SIG-M5 (cell line): Measurements from ENCODE around the gene OGFR.

Source experiments
- DNase-seq: peaks from one replicate; lab custom pipeline; 2025; lab: John Stamatoyannopoulos, UW

Gene OGFR, protein sequence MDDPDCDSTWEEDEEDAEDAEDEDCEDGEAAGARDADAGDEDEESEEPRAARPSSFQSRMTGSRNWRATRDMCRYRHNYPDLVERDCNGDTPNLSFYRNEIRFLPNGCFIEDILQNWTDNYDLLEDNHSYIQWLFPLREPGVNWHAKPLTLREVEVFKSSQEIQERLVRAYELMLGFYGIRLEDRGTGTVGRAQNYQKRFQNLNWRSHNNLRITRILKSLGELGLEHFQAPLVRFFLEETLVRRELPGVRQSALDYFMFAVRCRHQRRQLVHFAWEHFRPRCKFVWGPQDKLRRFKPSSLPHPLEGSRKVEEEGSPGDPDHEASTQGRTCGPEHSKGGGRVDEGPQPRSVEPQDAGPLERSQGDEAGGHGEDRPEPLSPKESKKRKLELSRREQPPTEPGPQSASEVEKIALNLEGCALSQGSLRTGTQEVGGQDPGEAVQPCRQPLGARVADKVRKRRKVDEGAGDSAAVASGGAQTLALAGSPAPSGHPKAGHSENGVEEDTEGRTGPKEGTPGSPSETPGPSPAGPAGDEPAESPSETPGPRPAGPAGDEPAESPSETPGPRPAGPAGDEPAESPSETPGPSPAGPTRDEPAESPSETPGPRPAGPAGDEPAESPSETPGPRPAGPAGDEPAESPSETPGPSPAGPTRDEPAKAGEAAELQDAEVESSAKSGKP

DNA sequence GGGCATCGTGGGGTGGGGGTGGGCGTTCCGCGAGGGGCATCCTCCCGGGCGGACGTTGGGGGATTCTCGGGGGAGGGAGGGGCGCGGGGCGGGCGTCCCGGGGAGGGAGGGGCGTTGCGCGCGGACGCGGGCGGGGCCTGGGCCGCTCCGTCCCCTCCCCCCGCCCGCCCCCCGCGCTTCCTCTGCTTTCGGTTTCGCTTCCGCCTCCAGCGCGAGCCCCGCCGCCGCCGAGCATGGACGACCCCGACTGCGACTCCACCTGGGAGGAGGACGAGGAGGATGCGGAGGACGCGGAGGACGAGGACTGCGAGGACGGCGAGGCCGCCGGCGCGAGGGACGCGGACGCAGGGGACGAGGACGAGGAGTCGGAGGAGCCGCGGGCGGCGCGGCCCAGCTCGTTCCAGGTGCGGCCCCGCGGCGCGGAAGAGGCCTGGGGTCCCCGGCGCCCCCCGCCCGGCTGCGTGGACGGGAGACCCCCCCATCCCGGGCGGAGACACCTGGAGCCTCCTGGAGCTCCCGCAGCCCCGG lies at the start of gene OGFR:
Gene OGFR (plus strand): TSS at position 209 of the 528 bp plus-strand sequence. CDS start 25 bp downstream, at position 234.
- DNase-seq, result no peak

DNA sequence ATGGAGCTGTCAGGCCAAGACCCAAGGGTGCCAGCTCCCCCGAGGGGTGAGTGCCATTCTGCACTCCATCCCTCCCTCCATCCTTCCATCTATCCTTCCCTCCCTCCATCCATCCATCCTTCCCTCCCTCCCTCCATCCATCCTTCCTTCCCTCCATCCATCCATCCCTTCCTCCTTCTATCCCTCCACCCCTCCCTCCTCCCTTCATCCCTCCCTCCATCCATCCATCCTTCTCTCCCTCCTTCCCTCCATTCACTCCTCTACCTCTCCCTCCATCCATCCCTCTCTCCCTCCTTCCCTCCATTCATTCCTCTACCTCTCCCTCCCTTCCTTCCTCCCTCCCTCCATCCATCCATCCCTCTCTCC lies 49.7 kb upstream of the OGFR start:
- DNase-seq, result no peak

DNA sequence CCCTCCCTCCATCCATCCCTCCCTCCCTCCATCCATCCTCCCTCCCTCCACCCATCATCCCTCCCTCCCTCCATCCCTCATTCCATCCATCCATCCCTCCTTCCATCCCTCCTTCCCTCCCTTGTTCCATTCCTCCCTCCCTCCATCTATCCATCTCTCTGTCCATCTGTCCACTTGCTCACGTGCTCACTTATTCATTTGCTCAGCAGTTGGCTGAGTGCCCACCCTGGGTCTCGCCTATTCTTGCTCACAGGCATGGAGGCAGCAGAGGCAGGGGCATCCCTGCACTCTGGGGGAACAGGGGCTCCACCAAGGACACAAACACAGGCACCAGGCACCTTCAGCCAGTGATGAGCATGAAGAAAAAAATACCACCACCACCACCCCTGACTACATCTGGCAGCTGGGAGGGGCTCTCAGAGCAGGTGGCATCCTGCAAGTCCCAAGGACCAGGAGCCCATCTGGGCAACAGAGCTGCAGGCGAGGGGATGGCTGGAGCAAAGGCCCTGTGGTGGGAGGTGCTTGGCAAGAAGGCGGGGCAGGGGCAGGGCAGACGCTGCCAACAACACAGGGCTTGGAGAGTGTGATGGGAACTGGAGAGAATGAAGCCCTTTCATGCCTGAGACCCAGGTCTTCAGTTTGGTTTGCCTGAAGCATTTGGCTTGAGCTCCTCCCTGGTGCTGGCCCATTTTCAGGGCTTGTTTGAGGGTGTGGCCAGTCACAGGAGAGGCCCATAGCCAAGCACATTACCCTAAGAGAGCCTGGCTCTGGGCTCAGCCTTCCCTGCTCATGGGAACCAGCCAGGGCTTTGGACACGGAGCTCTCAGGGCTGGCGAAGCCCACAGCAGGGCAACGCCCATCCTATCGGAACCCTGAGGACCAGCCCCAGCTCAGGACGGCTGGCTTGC lies 48.6 kb upstream of the OGFR start:
- DNase-seq, result no peak

DNA sequence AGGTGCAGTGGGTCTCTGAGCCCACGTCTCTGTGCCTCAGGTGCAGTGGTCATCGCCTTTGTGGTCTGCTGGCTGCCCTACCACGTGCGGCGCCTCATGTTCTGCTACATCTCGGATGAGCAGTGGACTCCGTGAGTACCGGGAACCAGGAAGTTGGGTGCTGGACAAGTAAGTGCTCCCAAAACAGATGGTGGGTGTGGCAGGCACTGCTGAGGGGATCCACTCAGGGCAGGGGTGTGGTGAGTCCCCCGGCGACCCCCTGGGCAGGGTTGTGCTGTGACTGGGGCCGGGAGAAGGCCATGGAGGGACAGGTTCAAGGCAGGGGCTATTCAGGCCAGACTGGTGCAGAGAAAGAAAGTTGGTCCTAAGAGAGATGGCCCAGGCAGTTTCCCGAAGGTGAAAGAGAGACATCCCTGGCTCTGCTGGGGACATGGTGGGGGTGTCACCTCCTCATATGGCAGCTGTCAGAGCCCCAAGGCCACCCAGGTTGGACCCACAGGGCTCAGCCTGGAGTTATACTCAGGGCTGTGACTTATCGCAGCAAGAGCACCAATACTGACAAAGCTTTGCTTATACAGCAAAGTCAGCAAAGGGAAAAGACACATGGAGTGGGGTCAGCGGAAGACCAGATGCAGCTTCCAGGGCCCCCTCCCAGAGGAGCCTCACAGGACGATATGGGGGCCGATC lies 46.3 kb upstream of the OGFR start:
- DNase-seq, result no peak

DNA sequence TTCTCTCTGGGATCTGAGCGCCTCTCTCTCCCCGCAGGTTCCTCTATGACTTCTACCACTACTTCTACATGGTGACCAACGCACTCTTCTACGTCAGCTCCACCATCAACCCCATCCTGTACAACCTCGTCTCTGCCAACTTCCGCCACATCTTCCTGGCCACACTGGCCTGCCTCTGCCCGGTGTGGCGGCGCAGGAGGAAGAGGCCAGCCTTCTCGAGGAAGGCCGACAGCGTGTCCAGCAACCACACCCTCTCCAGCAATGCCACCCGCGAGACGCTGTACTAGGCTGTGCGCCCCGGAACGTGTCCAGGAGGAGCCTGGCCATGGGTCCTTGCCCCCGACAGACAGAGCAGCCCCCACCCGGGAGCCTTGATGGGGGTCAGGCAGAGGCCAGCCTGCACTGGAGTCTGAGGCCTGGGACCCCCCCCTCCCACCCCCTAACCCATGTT lies 44.6 kb upstream of the OGFR start:
- DNase-seq, result no peak

DNA sequence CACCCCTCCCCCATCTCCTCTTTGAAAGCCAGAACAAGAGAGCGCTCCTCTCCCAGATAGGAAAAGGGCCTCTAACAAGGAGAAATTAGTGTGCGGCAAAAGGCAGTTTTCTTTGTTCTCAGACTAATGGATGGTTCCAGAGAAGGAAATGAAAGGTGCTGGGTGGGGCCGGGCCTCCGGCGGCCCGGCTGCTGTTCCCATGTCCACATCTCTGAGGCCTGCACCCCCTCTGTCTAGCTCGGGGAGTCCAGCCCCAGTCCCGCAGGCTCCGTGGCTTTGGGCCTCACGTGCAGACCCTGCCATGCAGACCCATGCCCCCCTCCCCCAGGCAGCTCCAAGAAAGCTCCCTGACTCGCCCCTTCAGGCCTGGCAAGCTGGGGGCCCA lies 44.2 kb upstream of the OGFR start:
- DNase-seq, result no peak

DNA sequence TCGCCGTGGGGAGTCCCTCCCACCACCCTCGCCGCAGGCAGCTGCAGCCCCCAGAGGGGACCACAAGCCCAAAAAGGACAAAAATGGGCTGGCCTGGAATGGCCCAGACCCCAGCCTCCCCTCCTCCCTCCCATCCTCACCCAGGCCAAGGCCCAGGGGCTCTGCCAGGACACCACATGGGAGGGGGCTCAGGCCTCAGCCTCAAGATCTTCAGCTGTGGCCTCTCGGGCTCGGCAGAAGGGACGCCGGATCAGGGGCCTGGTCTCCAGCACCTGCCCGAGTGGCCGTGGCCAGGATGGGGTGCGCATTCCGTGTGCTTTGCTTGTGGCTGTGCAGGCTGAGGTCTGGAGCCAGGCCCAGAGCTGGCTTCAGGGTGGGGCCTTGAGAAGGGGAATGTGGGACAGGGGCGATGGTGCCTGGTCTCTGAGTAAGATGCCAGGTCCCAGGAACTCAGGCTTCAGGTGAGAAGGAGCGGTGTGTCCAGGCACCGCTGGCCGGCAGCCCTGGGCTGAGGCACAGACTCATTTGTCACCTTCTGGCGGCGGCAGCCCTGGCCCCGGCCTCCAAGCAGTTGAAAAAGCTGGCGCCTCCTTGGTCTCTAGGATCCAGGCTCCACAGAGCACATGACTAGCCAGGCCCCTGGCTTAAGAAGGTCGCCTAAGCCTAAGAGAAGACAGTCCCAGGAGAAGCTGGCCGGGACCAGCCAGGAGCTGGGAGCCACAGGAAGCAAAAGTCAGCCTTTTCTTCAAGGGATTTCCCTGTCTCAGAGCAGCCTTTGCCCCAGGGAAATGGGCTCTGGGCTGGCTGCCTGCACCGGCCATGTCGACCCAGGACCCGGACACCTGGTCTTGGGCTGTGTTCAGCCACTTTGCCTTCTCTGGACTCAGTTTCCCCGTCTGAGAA lies 43.5 kb upstream of the OGFR start:
- DNase-seq, result no peak

DNA sequence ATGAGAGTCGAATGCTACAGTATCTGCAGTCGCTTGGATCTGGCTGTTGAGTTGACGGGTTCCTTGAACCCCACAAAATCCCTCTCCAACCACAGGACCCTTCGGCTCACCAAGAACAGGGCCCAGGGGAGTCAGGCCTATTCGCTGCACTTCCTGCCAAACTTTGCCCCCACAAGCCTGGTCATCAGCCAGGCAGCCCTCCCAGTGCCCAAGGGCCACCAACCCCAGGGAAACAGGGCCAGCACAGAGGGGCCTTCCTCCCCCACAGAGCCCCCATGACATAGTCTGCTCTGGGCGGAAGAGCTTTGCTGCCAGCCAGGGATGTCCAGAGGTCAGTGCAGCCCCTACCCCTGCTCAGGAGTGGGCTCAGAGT lies 42.9 kb upstream of the OGFR start:
- no peak for DNase-seq

DNA sequence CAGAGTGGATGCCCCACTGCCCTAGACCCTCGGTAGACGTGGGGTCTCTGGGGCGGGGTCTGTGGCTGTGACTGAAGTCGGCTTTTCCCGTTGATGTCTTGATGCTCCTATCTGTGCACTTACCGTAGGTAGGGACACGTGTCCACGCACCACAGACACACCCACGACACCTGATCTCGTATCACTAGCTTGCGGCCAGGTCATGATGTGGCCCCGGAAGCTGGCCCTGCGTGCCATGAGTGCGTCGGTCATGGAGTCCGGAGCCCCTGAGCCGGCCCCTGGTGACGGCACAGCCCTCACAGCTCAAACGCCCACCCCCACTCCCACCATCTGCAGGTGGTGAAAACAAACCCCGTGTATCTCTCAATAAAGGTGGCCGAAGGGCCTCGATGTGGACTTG lies 42.3 kb upstream of the OGFR start:
- DNase-seq, result no peak

DNA sequence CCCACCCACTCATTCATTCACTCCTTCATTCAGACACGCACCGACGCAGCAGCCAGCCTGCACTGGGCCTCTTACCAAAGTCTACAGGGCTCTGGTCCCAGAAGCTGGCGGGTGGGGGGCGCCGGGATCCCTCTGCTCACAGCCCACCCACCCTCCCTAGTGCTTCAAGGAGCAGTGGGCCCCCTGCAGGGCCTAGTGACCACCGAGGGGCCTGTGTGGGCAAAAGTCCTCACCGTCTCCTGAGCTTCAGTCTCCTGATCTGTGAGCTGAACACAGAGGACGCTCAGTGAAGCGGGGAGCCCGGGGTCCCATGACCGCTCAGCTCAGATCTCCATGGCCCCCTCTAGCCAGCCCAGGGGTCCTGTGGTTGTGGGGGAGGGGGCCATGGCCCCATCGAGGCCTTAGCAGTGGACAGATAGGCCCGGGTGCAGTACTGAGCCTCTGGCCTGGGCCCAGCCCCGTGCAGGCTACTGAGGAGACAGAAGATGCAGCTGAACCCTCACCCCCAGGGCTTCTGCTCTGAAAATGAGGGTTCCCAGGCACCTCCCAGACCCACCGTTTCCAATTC lies 41.8 kb upstream of the OGFR start:
- no peak for DNase-seq

DNA sequence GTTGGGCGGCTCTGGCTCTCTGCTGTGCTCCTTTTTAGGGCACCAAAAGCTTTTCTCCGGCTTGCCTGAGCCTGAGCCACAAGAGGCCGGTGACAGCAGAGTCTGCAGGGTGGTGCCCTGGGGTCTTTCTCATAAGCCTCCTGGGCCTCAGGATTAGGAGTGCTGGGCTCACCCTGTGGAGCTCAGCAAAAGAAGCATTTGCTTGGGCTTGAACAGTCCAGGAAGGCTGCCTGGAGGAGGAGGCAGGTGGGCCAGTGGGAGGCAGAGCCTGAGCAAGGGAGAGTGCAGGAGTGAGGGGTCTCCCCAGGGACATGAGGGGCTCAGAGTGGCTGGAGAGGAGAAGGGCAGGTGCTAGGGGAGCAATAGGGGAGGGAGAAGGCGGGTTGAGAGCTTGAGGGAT lies 41.2 kb upstream of the OGFR start:
- no peak for DNase-seq

DNA sequence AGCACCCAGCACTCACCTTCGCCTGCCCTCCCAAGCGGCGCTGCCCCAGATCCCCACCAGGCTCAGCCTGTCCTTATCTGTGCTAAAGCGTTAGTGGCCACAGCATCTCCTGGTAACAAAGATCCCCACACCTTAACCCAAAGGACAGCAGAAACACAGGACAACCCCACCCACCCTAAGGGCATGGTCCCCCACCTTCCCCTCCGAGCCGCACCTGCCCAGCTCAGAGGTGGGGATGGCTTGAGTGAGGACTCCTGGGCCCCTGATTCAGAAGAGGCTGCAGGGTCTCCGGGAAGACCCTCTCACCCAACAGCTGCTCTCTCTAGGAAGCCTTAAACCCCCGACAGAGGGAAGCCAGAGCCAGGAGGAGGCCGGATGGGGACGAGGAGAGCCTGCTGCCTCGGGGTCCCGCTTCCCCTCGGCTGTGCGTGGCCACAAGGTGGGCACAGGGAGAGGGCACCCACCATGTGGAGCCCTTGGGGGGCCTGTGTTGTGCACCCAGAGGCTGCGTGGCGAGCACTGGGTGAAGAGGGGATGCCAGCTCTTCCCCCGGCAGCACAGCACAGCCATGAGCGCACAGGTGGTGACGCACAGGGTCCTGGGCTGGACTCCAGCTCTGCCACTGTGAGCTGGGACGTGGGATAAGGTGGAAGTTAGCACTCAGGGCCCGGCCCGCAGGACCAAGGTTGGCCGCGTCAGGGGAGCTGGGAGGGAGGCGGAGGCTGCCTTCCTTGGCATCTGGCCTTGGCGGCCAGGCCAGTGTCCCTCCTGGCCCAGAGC lies 40.3 kb upstream of the OGFR start:
- DNase-seq, result no peak

DNA sequence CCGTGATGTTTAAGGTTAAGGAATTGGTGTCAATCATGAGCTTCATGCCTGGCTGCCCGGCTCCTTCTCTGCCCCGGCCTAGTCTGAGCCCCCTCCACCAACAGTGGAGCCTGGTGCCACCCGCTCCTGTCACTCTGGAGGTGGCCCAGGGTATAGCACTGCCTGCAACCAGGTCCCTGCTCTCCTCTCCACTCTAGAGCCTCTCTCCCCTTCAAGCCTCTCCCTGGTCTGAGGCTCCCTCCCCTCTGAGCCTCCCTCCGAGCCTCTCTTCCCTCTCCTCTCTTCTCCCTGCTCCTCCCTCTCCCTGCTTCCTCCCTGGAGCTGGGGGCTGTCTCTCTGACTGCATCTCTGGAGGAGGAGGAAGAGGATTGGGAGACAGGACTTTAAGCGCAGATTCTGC lies 39.6 kb upstream of the OGFR start:
- no peak for DNase-seq

DNA sequence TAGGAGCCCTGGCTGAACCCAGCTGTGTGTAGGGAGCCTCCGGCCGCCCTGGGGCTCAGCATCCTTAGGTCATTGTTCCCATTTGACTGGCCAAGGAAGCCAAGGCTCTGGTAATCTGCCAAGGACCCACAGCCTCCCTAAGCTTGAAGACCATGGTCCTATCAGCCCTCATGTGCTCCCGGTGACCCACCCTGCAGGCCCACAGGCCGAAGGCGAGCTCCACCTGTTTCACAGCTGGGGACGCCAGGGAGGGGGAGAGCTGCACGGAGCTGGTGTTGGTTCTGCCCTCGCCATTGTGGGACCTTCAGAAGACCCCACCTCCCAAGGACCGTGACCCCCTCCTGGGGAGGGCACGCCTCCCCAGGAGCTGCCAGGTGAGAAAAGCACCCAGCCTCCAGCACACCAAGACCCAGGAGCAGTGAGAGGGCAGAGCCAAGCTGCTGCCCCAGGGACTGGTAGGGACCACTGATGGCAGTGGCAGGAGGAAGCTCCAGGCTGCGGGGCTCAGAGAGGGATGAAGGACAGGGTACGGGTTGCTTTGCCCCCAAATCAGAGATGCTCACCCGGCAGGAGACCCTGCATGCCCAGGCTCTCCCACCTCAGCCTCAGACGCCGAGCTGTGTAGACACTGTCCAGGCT lies 39.1 kb upstream of the OGFR start:
- DNase-seq, result no peak

DNA sequence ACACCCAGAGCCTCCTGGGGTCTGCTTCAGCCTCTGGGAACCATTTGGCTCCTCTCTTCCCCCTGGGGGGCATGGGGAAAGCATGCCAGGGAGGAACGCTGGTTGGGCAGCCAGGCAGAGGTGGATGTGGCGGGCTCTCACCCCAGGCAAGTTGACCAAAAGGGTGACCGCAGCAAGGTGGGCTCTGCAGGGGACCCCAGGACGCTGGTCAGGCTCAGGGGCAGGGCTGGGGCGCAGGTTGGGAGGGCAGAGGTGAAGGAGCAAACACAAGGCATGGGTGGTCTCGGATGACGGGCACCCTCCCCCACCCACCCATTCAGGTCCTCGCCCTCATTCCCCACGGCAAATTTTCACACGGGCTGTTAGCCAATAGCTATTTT lies 38.6 kb upstream of the OGFR start:
- DNase-seq, result no peak

DNA sequence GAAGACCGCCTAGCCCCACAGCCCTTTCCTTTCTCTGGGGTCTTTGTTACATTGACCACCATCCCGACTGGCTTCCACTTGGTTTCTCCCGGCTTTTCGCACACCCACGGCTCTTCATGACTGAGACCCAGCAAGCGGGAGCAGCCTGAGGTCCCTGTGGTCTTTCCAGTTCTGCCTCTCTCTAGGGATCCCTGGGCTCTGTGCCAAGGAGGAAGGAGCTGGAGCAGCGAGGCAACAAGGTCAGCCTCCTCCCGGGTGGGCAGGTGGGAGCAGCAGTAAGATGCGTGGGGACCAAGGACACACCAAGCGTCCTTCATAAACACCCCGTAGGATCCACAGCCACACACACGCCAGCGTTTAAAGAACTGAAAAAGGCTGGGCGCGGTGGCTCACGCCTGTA lies 37.9 kb upstream of the OGFR start:
- DNase-seq, result no peak

DNA sequence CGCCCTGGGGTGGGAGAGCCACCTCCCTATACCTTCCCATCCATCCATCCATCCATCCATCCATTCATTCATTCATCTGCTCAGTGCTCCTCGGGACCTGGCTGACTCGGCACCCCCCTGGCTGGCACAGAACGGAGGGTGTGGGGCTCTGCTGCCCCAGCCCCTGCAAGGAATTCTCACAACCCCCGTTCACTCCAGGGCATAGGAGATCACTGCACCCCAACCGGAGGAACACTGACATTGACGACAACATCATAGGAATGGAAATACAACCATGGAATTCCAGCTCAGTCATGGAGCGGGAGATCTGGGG lies 36.4 kb upstream of the OGFR start:
- DNase-seq, result no peak

DNA sequence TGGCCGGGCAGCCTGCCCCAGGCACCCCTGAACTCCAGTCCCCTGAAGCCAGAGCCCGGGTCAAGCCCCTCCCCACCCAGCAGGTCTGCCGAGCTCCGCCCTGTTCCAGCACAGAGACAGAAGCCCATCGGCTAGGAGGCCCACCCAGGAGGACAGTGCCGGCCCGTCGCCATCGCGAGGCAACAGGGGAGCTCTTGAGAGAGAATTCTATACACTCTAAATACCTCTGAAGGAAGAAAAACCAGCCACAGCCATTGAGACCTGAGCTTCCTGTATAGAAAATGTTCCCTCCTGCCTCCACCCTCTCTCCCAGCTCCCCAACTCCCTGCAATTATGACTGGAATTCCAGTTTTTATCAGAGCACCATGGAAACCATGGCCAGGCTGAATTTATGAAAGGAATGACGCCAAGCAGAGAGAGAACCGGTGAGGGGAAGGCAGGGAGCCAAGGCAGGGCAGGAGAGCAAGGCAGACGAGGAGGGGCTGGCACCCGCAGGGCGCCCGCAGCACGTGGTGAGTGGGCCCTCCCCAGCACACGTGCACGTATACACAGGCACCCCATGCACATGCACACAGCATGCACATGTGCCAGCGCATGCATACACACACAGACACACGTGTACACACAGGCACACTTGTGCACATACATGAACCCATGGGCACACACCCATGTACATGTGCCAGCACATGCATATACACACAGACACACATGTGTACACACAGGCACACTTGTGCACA lies 35.9 kb upstream of the OGFR start:
- no peak for DNase-seq
